Gastrocnemius medialis (tissue), 4 donors: Measurements from ENCODE around the gene MLLT10.

ENCODE experiments used
- CTCF ChIP-seq, 5 experiments: fragments of 450-650 bp in 3 of 5; fragments of 200-600 bp in 2 of 5; sonication (generic) in 2 of 5; IDR thresholded peaks in 4 of 5; conservative IDR thresholded peaks in 1 of 5; 1 replicate in 4 of 5; 2 replicates in 1 of 5; pipeline ENCODE4 v1.5.1; 2016 to 2019; ENCODE audit warnings: antibody characterized with exemption in 5 of 5, mild to moderate bottlenecking in 3 of 5, moderate library complexity in 3 of 5
- POLR2A ChIP-seq, 2 donors: fragments of 450-650 bp; IDR thresholded peaks; one replicate each; pipeline ENCODE4 v1.6.1; 2017; ENCODE audit warnings: antibody characterized with exemption in 2 of 2, mild to moderate bottlenecking in 2 of 2, moderate library complexity in 2 of 2

GRCh38 chr10:21607907-21608306 is 73.9 kb downstream of the MLLT10 start:
- no peak for TF ChIP-seq CTCF (IDR thresholded peaks at IDR 0.05 in 4 of 5, conservative IDR thresholded peaks at IDR 0.05 in 1 of 5)
- TF ChIP-seq POLR2A (IDR thresholded peaks at IDR 0.05) = no peak
